Lower leg skin (tissue), 3 donors: ENCODE results near the gene TRMT61B.

Experiments used
- POLR2A ChIP-seq, 2 donors: fragments of 450-650 bp; IDR thresholded peaks; one replicate each; pipeline ENCODE4 v1.6.1; 2016 to 2017; ENCODE audit warnings: antibody characterized with exemption in 2 of 2, mild to moderate bottlenecking in 1 of 2, moderate library complexity in 1 of 2
- TF ChIP-seq, protein P1 (sequence below), 3 donors: fragments of 450-650 bp; IDR thresholded peaks; one replicate each; pipeline ENCODE4 v1.5.1; 2016; ENCODE audit warnings: antibody characterized with exemption in 3 of 3, mild to moderate bottlenecking in 3 of 3, moderate library complexity in 2 of 3

DNA sequence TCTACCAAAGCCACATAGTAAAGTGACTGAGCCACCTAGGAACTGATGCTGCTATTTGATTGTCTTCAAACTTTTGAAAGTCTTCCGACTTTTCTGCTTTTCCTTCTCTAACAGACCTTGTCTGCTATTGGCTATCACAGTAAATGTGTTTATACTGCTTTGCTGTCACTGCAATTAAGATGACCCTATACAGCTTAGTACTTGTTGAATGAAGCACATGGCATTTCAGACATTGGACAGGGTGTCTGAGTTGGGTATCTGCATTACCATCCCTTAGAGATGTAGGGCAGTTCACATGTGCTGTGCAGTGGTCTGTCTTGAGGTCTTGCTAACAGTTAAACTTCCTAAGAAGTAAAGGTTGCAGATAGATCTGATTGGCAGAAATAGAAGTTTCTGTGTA, 27.9 kb upstream of the TRMT61B start:
- TF ChIP-seq POLR2A (IDR thresholded peaks at IDR 0.05): no peak
- TF ChIP-seq, protein P1, sequence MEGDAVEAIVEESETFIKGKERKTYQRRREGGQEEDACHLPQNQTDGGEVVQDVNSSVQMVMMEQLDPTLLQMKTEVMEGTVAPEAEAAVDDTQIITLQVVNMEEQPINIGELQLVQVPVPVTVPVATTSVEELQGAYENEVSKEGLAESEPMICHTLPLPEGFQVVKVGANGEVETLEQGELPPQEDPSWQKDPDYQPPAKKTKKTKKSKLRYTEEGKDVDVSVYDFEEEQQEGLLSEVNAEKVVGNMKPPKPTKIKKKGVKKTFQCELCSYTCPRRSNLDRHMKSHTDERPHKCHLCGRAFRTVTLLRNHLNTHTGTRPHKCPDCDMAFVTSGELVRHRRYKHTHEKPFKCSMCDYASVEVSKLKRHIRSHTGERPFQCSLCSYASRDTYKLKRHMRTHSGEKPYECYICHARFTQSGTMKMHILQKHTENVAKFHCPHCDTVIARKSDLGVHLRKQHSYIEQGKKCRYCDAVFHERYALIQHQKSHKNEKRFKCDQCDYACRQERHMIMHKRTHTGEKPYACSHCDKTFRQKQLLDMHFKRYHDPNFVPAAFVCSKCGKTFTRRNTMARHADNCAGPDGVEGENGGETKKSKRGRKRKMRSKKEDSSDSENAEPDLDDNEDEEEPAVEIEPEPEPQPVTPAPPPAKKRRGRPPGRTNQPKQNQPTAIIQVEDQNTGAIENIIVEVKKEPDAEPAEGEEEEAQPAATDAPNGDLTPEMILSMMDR (IDR thresholded peaks at IDR 0.05): no peak
